ENCODE results near the gene ITGA3.

Gene ITGA3

GRCh38 chr17:50123649-50124349 is 67.9 kb downstream of the ITGA3 start:
- peak overlapping the region; percentile 73 for H3K27ac ChIP-seq (ENCODE audit: low read depth, low read length)
- H3K9ac ChIP-seq (ENCODE audit: low read depth, low read length) = no peak overlapping the region
- H3K27me3 ChIP-seq (ENCODE audit: control insufficient read depth, insufficient read depth, low read length) = peaks cover 14% of the 10 kb centered on the region
- no peaks in the 10 kb centered on the region for H3K36me3 ChIP-seq (ENCODE audit: control insufficient read depth, insufficient read depth, low read length)
- H3K4me1 ChIP-seq (ENCODE audit: control insufficient read depth, insufficient read depth, low read length) = peaks cover 19% of the 10 kb centered on the region
- H3K4me3 ChIP-seq (ENCODE audit: low read depth, low read length) = no peak overlapping the region
- H3K9me3 ChIP-seq (ENCODE audit: control insufficient read depth, insufficient read depth, low read length) = no peaks in the 10 kb centered on the region

GRCh38 chr17:50125420-50125997 is 69.6 kb downstream of the ITGA3 start:
- no peaks in the 10 kb centered on the region for H3K36me3 ChIP-seq (ENCODE audit: control insufficient read depth, insufficient read depth, low read length)
- H3K27me3 ChIP-seq (ENCODE audit: control insufficient read depth, insufficient read depth, low read length) = peaks cover under 1% of the 10 kb centered on the region; the same call in 1 of the 2 replicates
- no peaks in the 10 kb centered on the region for H3K9me3 ChIP-seq (ENCODE audit: control insufficient read depth, insufficient read depth, low read length)
- peaks cover 19% of the 10 kb centered on the region for H3K4me1 ChIP-seq (ENCODE audit: control insufficient read depth, insufficient read depth, low read length)
- H3K27ac ChIP-seq (ENCODE audit: low read depth, low read length) = no peak overlapping the region
- no peak overlapping the region for H3K9ac ChIP-seq (ENCODE audit: low read depth, low read length)
- H3K4me3 ChIP-seq (ENCODE audit: low read depth, low read length) = no peak overlapping the region

- H3K4me3 ChIP-seq (ENCODE audit: low read depth, low read length) = peak overlapping the region; percentile 20; the same call in 1 of the 2 replicates
- peak overlapping the region; percentile 47 for H3K27ac ChIP-seq (ENCODE audit: low read depth, low read length)
- H3K27me3 ChIP-seq (ENCODE audit: control insufficient read depth, insufficient read depth, low read length) = peaks cover 21% of the 10 kb centered on the region
Observed at GRCh38 chr17:50127697-50128361, 71.9 kb downstream of the ITGA3 start.

GRCh38 chr17:50128441-50129352 is 72.8 kb downstream of the ITGA3 start:
- Histone ChIP-seq H3K4me1 (ENCODE audit: control insufficient read depth, insufficient read depth, low read length) (peaks cover 23% of the 10 kb centered on the region), H3K9ac (ENCODE audit: low read depth, low read length) (no peak overlapping the region), H3K27ac (ENCODE audit: low read depth, low read length) (peak overlapping the region; percentile 60), H3K36me3 (ENCODE audit: control insufficient read depth, insufficient read depth, low read length) (no peaks in the 10 kb centered on the region), H3K4me3 (ENCODE audit: low read depth, low read length) (peak overlapping the region; percentile 61), H3K9me3 (ENCODE audit: control insufficient read depth, insufficient read depth, low read length) (no peaks in the 10 kb centered on the region), H3K27me3 (ENCODE audit: control insufficient read depth, insufficient read depth, low read length) (peaks cover 21% of the 10 kb centered on the region)

More at GRCh38 chr17:50127697-50128361, 71.9 kb downstream of the ITGA3 start:
- Histone ChIP-seq H3K36me3 (ENCODE audit: control insufficient read depth, insufficient read depth, low read length) (no peaks in the 10 kb centered on the region), H3K9me3 (ENCODE audit: control insufficient read depth, insufficient read depth, low read length) (no peaks in the 10 kb centered on the region), H3K4me1 (ENCODE audit: control insufficient read depth, insufficient read depth, low read length) (peaks cover 21% of the 10 kb centered on the region), H3K9ac (ENCODE audit: low read depth, low read length) (no peak overlapping the region)

DNA sequence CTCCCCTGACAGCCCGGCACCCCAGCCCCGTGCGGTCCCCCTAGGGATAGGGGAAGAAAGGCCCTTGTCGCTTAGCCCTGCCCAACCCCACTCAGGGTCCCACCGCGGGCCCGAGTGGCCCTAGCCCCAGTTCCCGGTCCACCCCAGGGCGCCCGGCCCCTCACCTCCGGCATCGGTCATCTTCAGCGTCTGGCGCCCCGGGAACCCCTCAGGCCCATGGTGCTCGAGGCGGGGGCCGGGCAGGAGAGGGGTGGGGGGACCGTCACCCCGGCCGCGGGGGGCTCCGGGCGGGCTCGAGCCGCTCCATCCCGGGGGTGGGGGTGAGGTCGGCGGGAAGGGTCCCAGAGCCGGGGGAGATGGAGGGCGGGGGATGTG is 73.4 kb downstream of the ITGA3 start:
- H3K9ac ChIP-seq (ENCODE audit: low read depth, low read length) = no peak overlapping the region
- H3K36me3 ChIP-seq (ENCODE audit: control insufficient read depth, insufficient read depth, low read length) = no peaks in the 10 kb centered on the region
- no peaks in the 10 kb centered on the region for H3K9me3 ChIP-seq (ENCODE audit: control insufficient read depth, insufficient read depth, low read length)
- H3K27ac ChIP-seq (ENCODE audit: low read depth, low read length) = no peak overlapping the region
- peak overlapping the region; percentile 61 for H3K4me3 ChIP-seq (ENCODE audit: low read depth, low read length)
- peaks cover 25% of the 10 kb centered on the region for H3K27me3 ChIP-seq (ENCODE audit: control insufficient read depth, insufficient read depth, low read length)
- H3K4me1 ChIP-seq (ENCODE audit: control insufficient read depth, insufficient read depth, low read length) = peaks cover 23% of the 10 kb centered on the region

DNA sequence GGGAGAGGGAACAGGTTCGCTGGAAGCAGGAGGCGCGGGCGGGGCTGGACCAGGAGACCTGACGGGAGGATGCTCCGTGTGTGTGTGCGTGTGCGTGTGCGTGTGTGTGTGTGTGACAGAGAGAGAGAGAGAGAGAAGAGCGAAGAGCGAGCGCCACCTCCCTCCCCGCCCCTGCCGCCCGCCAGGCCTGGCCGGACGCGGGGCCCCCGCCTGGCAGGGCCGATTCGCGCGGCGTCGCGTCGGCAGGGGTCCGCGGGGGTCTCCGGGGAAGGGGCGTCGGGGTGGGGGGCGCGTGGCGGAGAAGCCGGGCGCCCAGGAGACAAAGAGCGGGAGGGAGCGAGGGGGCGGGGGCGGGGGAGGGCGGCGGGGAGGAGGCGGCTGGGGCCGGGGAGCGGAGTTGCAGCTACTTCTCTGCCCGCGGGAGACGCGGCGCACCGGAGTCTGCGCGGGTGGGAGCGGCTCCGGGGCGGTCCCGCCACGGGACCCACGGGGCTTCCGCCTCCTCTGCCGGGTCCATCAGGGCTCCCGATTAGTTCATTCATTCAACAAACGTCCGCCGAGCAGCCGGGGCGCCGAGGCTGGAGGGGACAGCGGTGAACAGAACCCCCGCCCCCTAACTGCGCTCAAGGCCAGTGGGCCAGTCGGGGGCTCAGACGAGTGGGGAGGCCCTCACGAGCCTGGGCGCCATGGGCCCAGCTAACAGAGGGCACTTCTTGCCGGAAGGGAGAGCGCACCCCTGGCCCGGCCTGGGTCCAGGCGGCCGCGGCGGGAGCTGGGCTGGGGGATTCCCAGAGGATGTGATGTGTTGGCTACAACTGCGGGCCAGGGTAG is 74.0 kb downstream of the ITGA3 start, which contains the start of gene SAMD14:
Gene SAMD14 (minus strand): TSS at position 433 of the 831 bp plus-strand sequence. CDS start 5,201 bp downstream, outside the sequence.
- H3K27me3 ChIP-seq (ENCODE audit: control insufficient read depth, insufficient read depth, low read length) = peaks cover 25% of the 10 kb centered on the region
- H3K27ac ChIP-seq (ENCODE audit: low read depth, low read length) = peak within 1 kb of the TSS; percentile 60
- peak within 1 kb of the TSS; percentile 79 for H3K4me3 ChIP-seq (ENCODE audit: low read depth, low read length)
- no peaks in the 10 kb centered on the region for H3K9me3 ChIP-seq (ENCODE audit: control insufficient read depth, insufficient read depth, low read length)
- no peaks in the 10 kb centered on the region for H3K36me3 ChIP-seq (ENCODE audit: control insufficient read depth, insufficient read depth, low read length)
- H3K4me1 ChIP-seq (ENCODE audit: control insufficient read depth, insufficient read depth, low read length) = peaks cover 28% of the 10 kb centered on the region
- H3K9ac ChIP-seq (ENCODE audit: low read depth, low read length) = no peak within 1 kb of the TSS

DNA sequence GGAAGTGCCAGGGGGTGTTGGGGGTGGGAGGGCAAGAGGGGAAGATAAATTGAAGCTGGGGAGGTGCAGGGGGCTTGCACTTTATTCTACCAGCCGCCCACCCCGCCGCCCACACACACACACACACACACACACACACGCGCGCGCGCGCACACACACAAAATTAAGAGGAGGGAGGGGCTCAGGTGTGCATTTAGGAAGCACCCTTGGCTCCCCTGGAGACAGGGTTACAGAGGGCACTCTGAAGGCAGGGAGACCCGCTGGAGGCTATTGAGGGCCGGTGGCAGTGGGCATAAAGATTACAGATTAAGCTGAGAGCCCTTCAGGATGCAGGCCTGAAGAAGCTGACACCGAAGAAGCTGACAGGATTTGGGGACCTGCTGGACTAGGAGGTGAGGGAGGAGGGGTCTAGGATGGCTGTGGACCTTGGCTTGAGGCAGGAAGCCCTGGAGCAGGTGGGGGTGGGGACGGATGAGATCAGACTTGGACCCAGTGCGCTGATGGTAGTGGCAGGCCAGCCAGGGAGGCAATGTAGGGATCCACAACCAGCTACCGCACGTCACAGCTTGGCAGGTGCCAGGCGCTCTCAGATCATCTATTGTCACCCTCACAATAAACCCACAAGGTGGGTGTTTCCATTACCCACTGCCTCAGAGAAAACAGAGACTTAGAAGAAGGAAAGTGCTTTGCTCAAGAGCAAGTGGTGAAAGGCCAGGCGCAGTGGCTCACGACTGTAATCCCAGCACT is 74.8 kb downstream of the ITGA3 start:
- H3K4me3 ChIP-seq (ENCODE audit: low read depth, low read length) = peak overlapping the region; percentile 79; the same call in 1 of the 2 replicates
- no peak overlapping the region for H3K9ac ChIP-seq (ENCODE audit: low read depth, low read length)
- peaks cover 25% of the 10 kb centered on the region for H3K27me3 ChIP-seq (ENCODE audit: control insufficient read depth, insufficient read depth, low read length)
- no peaks in the 10 kb centered on the region for H3K9me3 ChIP-seq (ENCODE audit: control insufficient read depth, insufficient read depth, low read length)
- H3K27ac ChIP-seq (ENCODE audit: low read depth, low read length) = no peak overlapping the region
- H3K4me1 ChIP-seq (ENCODE audit: control insufficient read depth, insufficient read depth, low read length) = peaks cover 28% of the 10 kb centered on the region
- no peaks in the 10 kb centered on the region; the same call in 1 of the 2 replicates for H3K36me3 ChIP-seq (ENCODE audit: control insufficient read depth, insufficient read depth, low read length)

DNA sequence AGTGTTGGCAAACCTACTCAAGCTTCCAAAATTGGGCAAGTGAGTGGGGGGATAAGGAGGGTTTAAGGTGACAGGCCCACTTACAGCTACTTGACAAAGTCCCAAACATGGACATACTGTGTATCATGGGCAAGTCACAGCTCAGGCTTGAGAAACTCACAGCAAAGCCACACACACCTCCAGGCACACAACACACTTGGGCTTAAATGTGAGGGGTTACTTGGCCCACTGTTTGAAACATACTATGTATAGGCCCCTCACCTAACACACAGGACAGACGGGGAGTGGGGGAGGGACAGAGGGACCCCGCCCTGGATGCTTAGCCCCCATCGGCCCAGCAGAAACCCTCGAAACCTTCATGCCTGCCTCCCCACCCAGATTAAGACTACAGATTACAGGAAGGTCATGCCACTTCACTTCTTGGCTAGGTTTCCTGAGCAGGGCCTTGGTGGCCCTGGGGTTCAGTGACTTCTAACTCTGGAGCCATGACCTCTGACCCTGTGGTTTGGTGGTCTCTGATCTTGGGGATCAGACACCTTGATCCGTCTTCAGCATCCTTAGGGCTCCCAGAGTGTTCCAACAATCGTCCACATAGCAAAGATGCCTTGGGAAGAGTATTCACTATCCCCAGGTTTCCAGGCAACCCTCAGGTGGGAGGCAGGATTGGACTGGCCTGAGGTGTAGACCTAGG is 76.3 kb downstream of the ITGA3 start:
- peaks cover 25% of the 10 kb centered on the region for H3K27me3 ChIP-seq (ENCODE audit: control insufficient read depth, insufficient read depth, low read length)
- no peaks in the 10 kb centered on the region for H3K9me3 ChIP-seq (ENCODE audit: control insufficient read depth, insufficient read depth, low read length)
- no peaks in the 10 kb centered on the region; the same call in 1 of the 2 replicates for H3K36me3 ChIP-seq (ENCODE audit: control insufficient read depth, insufficient read depth, low read length)
- peak overlapping the region; percentile 16 for H3K27ac ChIP-seq (ENCODE audit: low read depth, low read length)
- peaks cover 28% of the 10 kb centered on the region for H3K4me1 ChIP-seq (ENCODE audit: control insufficient read depth, insufficient read depth, low read length)
- no peak overlapping the region for H3K4me3 ChIP-seq (ENCODE audit: low read depth, low read length)
- H3K9ac ChIP-seq (ENCODE audit: low read depth, low read length) = no peak overlapping the region

DNA sequence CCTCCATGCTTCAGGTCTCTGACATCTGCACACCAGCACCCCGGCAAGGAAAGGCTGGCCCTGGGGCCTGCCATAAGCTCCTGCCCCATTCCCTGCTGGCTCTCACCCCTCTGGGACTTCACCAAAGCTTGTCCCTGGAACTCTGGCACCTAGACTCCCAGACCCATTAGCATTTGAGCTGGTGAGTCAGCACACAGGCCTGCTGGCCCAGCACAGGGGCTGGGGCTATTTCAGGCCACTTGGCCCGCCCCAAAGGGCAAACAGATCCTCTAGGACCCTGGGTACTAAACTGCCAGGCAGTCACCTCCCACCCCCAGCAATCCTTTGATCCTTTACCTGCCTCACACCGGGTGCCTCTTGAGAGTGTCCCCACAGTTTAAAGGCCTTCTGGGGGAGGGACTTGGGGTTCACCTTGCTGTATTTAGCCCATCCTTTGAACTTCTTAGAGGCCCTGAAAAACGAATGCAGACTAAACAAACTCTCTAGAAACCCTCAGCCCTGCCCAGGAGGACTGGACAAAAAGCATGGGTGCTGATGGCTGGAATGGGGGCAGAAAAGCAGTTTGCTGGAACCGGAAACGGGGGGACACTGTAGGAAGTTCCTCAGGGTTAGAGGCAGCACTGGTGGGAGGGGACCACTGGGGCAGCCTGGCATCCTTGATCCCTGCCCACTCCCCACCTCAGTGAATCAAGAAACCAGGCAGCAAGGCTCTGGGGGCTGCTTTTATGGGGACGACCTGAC is 77.3 kb downstream of the ITGA3 start:
- Histone ChIP-seq H3K9ac (ENCODE audit: low read depth, low read length) (no peak overlapping the region), H3K4me1 (ENCODE audit: control insufficient read depth, insufficient read depth, low read length) (peaks cover 21% of the 10 kb centered on the region), H3K4me3 (ENCODE audit: low read depth, low read length) (no peak overlapping the region), H3K27ac (ENCODE audit: low read depth, low read length) (peak overlapping the region; percentile 16), H3K36me3 (ENCODE audit: control insufficient read depth, insufficient read depth, low read length) (peaks cover 3% of the 10 kb centered on the region), H3K9me3 (ENCODE audit: control insufficient read depth, insufficient read depth, low read length) (no peaks in the 10 kb centered on the region), H3K27me3 (ENCODE audit: control insufficient read depth, insufficient read depth, low read length) (peaks cover 25% of the 10 kb centered on the region)
